HG03342 (cell line): Measurements from ENCODE around the gene DPP6.

ENCODE experiments used
- ATAC-seq: cut with Tn5 transposase; IDR thresholded peaks from one replicate; pipeline ENCODE4 v1.9.1; 2021; ENCODE audit warnings: mild to moderate bottlenecking, moderate library complexity; ENCODE audit not compliant: unreplicated experiment

DPP6 gene

DNA sequence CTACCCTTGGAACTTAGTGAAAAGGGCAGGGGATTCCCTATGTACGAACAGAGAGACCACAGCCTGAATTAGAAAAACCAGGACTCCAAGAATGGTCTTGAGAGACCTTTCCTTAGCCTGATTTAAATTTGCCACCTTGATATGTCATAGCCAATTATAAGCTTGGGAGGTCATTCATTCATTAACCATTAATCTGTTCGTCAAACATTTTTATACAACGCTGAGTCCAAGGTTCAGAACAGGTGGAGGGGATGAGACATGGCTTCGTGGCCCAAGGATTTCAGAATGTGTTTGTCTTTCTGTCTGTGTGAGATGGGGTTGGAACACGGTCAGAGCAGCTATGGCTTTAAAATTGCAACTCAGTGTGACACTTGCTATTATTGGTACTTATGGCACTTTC is 792.8 kb downstream of the DPP6 start:
- ATAC-seq = no peak

DNA sequence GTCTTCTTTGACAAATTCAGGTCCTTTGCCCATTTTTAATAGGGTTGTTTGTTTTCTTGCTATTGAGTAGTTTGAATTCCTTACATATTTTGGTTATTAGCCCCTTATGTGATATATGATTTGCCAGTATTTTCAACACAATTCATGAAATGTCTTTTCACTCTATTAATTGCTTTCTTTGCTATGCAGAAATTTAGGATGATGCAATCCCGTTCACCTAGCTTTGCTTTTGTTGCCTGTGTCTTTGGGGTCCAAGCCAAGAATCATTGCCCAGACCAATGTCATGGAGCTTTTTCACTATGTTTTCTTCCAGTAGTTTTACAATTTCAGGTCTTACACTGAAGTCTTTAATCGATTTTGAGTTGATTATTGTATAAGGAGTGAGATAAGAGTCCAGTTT is 796.3 kb downstream of the DPP6 start:
- no peak for ATAC-seq

DNA sequence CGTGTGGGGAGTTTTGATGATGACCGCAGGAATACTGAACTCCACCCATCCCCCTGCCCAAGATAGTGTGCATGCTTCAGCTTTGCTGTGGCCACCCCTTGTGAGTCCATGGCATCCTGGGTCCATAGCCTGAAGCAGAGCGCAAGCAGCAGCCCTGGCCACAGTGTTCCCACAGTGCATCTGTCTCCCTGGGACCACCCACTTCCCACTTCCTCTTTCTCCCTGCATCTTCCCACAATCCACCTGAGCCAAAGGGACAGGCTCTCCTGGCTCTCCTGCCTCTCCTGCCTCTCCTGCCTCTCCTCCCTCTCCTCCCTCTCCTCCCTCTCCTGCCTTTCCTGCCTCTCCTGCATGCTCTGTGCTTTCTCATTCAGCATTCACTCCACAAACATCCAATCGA is 800.0 kb downstream of the DPP6 start:
- ATAC-seq = no peak

DNA sequence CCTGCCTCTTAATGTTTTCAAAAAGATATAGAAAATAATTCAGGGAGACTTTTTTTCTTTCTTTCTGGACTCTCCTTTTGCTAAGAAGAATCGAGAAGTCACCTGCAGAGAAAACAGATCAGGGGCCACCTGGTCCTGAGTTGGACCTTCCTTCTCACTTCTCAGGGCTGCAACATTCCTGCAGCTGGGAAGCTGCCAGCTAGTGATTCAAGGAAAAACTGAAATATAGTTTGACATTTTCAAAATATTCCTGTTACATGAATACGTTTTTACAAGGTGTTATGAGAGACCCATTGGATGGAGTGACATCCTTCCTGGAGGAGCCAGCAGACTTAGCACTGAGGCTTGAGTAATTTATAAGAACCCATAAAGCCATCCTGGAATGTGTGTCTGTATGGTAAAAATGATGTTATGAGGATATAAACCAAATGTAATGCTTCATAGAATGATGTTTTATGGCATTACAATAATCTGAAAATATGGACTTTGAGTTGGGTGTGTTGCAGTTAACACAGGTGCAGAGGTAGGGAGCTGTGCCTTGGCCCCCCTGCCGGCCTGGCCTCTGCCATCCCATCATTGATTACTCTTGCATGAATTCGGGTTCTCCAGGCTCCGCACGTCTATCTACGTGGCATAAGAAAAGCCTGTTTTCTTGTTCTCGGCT is 801.0 kb downstream of the DPP6 start:
- ATAC-seq = no peak

DNA sequence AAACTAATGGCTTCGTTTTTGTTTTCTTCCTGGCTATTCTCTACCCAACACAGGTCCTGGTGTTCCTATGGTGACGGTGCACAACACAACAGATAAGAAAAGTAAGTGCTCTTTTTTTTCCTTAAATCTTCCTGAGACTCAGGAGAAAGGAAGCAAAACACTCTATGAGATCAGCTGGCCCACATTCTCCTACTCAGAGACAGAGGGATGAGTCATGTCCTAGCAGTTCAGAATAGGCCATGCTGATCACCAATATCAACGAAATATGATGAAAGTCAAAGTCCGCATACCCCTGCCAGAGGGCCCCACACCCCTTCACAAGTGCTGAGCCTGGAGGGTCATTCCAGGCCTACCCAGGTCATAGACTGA is 801.5 kb downstream of the DPP6 start:
- no peak for ATAC-seq

DNA sequence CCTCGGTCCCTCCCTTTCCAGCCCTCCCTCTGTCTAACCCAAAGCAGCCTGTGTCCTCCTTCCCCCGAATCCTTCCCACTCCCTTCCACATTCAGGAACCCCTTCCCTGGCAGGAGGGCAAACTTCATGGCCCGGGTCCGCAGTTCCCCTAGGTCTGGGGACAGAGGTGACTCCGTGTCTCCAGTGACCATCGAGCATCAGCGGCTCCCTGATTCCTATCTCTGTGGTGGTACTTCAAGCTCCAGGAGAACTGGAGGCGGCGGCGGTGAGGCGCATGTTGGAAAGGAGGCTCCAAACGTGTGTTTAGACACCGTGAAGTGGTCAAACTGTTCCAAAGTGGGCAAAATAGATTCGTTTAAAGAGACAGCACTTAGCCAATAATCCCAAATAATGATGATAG is 802.6 kb downstream of the DPP6 start:
- no peak for ATAC-seq

DNA sequence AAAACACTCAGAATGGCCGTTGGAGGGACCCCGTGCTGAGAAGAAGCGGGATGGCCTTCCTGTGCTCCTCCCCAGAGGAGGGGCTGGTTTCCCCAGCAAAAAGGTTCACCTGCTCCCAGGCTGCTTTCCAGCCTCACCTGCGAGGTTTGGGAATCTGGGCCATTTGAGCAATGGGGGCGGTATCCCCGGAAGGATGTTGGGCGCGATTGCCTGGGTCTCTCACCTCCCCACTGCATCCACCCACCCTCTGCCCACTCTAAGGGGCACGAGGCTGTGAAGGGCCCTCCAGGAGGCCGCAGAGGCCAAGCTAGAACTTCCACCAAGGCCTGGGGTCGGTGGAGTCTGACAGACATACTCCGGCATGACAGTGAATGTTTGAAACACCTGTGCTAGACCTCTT is 803.2 kb downstream of the DPP6 start:
- ATAC-seq = no peak

DNA sequence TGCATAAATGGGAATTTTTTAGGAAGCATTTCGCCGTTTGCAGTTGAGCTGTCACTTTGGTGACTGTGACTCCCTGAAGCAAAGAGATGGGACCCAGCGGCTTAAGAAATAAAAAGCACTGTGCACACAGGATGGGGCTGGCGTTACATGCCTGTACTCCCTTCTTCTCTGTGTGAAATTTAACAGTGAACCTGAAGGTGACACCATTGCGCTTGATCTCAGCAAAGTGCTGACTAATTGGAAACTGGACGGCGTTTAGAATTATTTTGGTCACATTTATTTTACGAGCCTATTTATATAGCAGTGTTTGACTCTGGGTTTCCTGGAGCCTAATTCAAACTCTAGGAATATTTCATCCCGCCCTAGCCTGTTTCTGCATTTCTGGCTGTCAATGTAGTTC is 804.5 kb downstream of the DPP6 start:
- no peak for ATAC-seq

DNA sequence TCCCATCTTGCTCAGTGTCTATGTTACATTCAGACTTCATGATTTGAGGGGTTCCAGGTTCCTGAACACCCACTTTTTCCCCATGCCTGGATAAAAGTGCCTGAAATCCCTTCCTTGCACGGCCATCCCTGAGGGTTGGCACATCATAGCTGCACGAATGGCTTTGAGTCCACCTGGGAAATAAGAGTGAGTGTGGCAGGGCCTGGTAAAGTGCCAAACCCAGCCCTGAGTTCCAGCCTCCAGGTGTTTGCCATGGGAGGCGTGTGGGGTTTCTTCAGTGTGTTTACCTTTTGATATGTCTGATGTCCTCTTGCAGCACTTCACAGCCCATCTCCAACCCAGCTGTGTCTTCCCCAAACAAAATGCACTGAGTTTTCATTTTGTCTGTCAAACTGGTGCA is 805.0 kb downstream of the DPP6 start:
- ATAC-seq = no peak

DNA sequence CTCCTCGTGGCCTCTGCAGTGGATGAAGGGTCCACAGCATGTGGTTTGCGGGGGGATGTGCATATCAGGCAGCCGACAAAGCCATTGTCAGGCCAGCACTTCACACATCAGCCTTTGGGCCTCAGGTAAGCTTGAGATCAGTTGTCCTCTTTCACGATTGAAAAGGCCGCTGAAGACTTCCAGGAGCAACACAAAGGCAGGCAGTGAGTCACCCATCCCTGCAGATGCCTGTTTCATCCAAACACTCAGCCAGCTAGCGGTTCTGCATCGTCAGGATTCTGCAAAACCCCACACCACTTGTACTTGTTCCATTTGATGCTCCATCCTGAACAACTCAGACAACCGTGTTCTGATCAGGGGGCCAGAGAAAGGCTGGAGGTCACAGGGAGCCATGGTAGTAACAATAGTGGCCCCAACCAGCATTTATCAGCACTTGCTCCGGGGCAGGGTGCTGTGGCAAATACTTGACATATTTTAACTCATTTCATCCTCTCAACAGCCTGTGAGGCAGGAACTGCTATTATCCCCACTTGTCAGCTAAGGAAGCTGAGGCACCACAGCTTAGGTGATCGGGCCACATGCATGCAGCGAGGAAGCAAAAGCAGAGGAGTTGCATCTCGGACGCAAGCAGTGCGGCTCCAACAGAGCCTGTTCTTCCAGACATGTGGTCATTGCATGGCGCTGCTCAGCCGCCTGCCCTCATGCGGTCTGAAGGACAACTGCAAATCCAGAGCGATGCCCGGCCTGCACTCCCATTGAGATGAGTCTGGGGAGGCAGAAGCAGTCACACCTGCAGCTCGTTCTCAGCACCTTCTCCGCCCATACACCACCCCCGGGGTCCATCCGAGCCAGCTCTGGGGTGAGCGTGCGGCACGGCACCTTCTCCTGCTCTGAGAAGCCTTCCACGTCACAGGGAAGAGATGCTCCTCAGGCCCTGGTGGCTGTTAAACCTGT is 805.8 kb downstream of the DPP6 start:
- no peak for ATAC-seq

DNA sequence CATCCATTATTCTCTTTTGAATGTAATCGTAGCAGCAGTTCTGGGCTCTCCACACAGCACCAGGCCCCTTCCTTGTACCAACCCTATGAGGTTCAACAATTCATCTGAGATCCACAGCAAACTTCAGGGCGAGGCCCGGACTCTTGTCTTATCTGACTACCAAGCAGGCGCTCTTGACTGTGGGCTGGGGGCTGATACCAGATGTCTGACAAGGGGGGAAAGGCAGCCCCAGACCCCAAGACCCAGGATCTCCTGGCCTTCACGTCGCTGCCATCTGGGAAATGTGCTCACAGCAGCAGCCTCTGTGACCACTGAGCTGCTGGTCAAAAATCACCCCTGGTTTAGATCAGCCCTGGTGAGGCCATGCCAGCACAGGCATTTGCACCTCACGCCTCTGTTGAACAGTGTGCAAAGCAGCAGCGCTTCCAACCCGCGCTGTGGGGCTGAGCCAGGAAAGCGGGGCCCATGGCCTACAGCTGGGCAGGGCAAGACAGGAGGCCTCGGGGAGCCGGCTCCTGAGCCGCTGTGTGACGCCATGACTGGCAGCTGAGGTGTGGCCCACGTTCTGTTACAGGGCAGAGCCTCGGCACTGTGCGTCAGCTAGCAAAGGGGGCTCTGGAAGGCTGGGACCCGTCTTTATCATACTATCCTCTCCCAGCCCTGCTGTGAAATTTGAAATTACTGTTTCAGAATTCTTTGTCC is 806.8 kb downstream of the DPP6 start:
- ATAC-seq = no peak

DNA sequence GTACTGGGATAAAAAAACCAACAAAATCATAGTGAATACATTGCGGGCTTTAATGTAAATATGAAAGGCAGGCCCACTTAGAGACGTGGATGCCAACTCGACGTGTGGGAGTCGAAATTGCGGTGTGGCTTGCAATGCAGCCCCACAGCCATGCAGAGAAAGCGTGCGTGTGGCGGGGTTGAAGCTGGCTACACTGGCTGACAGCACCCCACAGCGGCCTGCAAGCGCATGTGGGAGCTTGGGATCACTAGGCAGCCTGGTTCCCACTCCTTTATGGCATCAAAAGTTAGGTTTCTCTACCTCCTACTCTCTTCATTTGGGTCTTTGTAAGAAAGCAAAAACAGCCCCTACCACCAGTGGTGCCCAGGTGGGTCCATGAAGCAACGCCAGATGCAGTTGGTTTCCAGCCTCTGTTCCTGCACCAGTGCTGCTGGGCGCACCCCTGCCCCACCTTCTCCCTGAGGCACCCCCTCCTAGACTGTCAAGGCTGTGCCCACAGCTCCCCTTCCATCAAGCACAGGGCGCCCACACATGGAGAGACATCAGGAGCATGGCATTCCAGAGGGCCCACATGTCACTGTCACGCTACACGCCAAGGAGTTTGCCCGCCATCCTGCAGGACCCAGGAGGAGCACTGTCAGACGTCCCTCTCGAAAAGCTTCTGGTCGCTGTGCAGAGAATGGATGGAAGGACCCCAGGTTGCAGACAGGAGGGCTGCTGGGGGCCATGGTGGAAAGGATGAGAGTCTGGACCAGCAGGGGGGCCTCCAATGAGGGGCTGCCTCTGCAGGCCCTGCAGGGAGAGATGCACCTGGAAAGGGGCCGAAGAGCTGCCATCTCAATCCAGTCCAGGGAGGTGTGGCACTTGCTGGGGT is 807.8 kb downstream of the DPP6 start:
- no peak for ATAC-seq

DNA sequence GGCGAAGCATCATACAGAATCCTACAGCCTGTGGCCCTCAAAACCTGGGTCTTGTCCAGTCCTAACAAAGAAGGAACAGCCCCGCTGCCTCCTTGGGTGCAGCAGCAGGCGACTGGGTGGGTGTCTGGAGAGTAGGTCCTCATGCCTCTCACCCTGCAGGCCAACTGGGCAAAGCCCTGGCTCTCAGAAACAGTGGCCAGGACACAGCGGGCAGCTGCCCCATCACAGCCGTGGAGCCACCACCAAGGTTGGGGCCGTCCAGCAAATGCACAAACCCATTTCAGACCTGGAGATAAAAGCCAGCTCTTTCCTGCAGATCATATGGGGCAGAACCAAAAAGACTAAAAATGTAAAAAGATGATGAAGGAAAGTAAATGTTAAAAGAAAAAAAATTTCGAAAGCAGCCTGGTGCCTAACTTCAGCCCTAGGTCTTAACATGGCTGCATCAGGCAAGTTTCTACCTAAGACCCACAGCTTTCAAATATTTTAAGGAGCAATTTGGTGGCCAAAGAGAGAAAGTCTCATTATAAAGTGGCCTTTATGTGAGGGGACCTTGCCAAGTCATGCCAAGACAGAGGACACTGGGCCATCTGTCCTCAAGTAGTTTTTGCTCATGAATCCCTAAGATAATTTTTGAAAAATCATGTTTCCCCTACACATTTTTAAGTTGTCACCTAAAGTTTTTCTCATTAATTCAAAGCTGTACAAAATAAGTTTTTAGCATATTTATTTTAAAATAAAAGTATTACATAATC is 808.6 kb downstream of the DPP6 start:
- ATAC-seq = no peak

DNA sequence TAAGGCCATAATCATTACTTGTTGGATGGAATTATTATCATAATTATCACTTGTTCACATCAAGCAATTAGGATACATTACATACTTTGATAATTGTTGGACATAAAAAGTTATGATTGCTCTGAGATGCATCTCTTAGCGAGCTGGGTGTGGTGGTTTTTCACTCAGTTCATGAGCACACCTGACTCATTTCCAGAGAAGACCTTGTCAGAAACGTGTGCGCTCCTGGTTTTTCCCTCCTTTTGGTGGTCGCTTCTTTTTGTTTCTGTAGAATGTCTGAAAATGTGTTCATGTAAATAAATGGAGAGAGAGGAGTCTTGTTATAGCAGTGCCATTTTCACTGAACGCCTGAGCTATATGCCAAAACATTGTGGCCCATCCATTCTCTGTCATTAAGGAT is 809.4 kb downstream of the DPP6 start:
- ATAC-seq = no peak

DNA sequence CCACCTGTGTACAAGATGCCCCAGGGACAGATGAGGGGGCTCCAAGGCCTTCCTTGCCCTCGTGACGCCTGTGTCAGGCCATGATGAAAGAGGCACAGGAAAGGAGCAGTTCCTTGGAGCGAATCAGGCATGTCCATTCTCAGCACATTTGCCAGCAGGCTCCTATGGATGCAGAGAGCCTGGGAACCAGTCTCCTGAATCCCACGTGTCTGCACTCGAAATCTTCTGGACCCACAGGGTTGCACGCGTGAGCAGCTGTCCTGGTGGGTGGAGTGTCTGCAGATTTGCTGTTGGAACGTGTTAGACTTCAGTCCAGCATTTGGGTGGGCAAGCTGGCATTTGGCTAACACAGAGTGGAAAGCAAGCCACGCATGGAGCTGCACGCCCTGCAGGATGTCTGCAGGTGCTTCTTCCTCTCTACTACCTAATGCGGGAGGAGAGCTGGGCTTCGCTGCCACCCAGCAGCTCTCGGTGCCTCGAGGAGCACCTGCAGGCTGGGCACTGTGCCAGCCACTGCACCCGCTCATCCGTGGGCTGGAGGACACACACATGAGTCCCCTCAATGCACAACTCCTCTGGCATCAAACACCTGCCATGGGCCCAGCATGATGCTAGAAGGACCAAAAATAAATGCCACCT is 810.1 kb downstream of the DPP6 start:
- ATAC-seq = no peak

DNA sequence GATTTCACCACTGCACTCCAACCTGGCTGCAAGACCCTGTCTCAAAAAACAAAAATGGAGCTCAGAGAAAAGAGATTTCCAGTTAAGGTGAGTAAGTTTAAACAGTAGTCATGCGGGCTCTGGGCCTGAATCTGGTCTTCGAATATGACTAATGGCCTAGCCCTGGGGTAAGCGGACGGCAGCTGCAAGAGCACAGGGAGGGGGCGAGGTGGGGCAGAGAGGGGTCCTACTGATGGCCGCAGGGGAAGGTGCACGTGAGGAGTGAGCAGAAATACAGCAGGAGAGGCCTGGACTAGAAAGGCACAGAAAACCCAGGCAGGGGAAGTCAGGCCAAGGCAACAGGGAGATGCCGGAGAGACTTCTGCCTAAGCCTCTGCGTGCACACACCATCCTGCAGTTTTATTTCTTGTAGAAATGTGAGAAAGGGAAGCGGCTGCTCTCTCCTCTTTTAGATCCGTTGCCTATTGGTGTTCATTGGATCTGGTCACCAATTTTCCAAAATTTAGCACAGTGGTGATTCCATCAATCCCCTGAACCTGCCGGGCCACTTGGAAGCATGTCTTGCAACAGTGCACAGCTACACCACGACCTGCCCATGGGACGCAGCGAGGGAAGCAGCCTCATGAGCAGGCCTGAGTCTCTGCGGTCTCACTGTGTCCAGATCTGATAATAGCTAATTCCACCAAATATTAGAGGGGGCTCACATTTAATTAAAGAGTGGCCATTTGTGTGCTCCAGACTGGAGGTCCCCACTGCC is 811.7 kb downstream of the DPP6 start:
- ATAC-seq = no peak

DNA sequence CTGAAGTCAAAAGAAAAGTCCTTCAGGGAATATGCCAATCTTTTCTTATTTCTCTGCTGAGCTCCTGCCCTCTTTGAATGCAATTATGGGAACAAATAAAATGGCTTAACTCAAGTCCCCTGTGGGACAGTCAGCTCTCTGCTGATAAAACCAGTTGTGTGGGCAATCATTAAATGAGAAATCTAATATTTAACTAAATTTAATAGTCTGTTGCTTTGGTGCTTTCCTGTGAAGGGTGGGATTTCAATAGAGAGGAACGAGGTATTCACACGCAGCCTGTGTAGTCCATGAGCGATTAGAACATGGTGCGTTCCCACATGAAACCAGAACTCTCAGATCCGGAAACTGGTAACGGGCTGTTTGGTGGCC is 812.3 kb downstream of the DPP6 start:
- ATAC-seq = no peak

DNA sequence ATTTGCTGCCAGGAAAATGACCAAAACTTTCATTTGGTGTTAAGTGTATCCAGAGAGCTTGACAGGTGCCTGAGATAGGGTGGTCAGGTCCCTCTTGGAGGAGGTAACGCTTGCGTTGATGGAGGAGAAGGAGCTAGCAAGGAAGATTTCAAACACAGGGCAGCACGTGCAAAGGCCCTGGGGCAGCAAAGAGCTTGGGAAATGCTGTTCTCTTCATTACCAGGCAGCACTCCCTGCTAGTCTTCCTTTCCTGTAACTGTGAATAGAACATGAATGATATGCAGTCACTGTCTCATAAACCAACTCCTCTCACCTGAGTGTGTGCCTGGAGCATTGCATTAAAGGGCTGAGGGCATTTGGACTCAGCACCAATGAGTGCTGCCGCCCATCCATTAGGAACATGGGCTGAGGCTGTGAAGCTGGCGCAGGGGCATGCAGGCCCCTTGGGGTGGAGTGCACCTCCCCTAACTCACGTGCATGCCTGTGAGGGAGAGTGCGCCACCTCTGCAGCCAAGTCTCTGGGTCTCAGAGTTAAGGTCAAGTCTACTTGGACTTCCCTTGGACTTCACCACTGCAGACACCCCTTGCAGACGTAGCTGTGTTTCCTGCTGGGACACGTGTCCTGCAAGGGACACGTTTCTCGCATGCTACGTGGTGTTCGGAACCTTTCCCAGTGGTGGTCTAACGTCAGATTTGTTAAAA is 813.9 kb downstream of the DPP6 start:
- no peak for ATAC-seq
